ENCODE results near the gene CAMTA1. TPM values are rescaled to one million over a fixed set of nuclear protein-coding genes. Genes with fewer than 3 reads are reported as not detected.

Gene CAMTA1
- total RNA-seq, 1 experiment from 2014 or later = 69.5 TPM

DNA sequence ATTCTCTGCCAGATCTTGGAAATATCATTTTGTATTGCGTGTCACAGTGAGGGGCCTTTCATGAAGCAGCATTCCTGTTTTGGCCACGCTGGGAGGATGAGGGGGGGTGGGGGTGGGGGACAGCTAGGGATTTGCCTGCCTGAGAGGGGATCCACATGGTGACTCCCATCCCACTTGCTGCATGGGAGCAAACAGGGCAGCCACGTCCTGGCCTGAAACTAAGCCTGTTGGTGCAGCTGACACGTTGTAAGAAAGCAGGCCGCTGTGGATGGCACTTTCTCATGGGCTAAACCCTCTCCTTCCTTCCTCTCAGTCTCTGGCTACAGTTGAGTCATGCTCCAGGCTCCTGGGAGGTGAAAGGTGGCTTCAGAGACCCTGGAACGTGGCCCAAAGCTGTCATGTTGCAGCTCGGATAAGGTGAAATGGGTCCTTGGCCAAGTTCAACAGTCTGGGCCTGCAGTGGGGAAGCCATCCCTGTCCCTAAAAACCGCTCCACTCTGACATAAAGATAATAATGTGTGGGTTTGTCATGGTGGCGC, 639.2 kb downstream of the CAMTA1 start:
- H3K36me3 ChIP-seq (ENCODE audit: control insufficient read depth in 1 of 2, insufficient read depth in 2 of 2, low read length in 2 of 2) = no peaks in the 10 kb centered on the region
- no peaks in the 10 kb centered on the region for H3K27me3 ChIP-seq (ENCODE audit: insufficient read depth, low read length)
- H3K4me1 ChIP-seq (ENCODE audit: control insufficient read depth in 1 of 2, insufficient read depth in 2 of 2, low read length in 2 of 2) = no peaks in the 10 kb centered on the region
- no peak overlapping the region for H3K9ac ChIP-seq (ENCODE audit: low read length)
- CTCF ChIA-PET = no interaction called here
- POLR2A ChIA-PET = no interaction called here
- H4K20me1 ChIP-seq (ENCODE audit: insufficient read depth) = no peaks in the 10 kb centered on the region
- no peak overlapping the region for H3K4me2 ChIP-seq (ENCODE audit: low read length)
- TF ChIP-seq EGR1 (IDR thresholded peaks at IDR 0.05; ENCODE audit: low read depth) (no peak), POLR2AphosphoS5 (IDR thresholded peaks at IDR 0.05; ENCODE audit: low read depth, low read length) (no peak), ZFX (IDR thresholded peaks at IDR 0.05) (no peak), SRF (IDR thresholded peaks at IDR 0.05; ENCODE audit: low read depth) (no peak), CEBPB (IDR thresholded peaks at IDR 0.05; ENCODE audit: low read depth) (no peak), FOSL1 (IDR thresholded peaks at IDR 0.05; ENCODE audit: low read depth) (no peak), JUND (IDR thresholded peaks at IDR 0.05) (no peak), SP1 (IDR thresholded peaks at IDR 0.05; ENCODE audit: low read depth) (no peak)
- TF ChIP-seq, protein P1, sequence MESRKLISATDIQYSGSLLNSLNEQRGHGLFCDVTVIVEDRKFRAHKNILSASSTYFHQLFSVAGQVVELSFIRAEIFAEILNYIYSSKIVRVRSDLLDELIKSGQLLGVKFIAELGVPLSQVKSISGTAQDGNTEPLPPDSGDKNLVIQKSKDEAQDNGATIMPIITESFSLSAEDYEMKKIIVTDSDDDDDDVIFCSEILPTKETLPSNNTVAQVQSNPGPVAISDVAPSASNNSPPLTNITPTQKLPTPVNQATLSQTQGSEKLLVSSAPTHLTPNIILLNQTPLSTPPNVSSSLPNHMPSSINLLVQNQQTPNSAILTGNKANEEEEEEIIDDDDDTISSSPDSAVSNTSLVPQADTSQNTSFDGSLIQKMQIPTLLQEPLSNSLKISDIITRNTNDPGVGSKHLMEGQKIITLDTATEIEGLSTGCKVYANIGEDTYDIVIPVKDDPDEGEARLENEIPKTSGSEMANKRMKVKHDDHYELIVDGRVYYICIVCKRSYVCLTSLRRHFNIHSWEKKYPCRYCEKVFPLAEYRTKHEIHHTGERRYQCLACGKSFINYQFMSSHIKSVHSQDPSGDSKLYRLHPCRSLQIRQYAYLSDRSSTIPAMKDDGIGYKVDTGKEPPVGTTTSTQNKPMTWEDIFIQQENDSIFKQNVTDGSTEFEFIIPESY (IDR thresholded peaks at IDR 0.05; ENCODE audit: extremely low read depth, insufficient replicate concordance, low read length) = no peak
- intact Hi-C loops (cut with micrococcal nuclease) = no loop called here
- no peaks in the 10 kb centered on the region for H3K9me2 ChIP-seq (ENCODE audit: insufficient read depth)
- H3K79me2 ChIP-seq (ENCODE audit: insufficient read depth, low read length) = no peaks in the 10 kb centered on the region
- BruUV-seq (replicated peaks) = no TSS peak
- no peaks in the 10 kb centered on the region for H3K9me3 ChIP-seq (ENCODE audit: control insufficient read depth in 1 of 2, insufficient read depth in 1 of 2, low read depth in 1 of 2, low read length in 2 of 2)
- RAD21 ChIA-PET (ENCODE audit: low non-redundant PET in 1 of 2, low total read pairs in 2 of 2, uncharacterized antibody in 2 of 2, unreplicated experiment in 2 of 2) = no interaction called here
- no peak overlapping the region for H3K4me3 ChIP-seq (replicated peaks in 1 of 2; ENCODE audit: low read depth in 1 of 2, low read length in 2 of 2)
- ATAC-seq = no peak
- no peak overlapping the region for H2AFZ ChIP-seq (ENCODE audit: low read depth, low read length, poor library complexity, severe bottlenecking)
- DNase-seq (ENCODE audit: low read depth, low spot score) = no peak
- no peak overlapping the region for H3K27ac ChIP-seq (ENCODE audit: low read depth, low read length)

DNA sequence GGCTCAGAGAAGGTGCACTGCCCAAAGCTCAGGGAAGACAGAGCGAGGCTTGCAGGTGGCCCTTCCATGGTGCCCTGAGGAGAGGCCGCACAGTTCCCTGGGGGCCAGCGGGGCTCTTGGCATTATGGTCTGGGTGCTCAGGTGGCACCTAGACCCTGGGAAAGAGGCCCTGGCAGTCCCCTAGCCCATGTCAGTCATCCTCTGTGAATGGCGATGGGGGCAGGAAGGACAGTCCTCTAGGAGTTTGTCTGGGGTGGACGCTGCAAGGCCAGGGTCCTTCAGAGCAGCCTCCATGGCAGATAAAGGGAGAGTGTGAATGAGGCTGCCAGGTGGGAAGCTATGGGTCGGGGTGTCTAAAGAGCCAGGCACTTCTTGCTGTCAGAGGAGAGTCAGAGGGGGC, 640.0 kb downstream of the CAMTA1 start:
- no TSS peak for BruUV-seq (replicated peaks)
- H3K27me3 ChIP-seq (ENCODE audit: insufficient read depth, low read length) = no peaks in the 10 kb centered on the region
- ChIA-PET CTCF (no interaction called here), RAD21 (ENCODE audit: low non-redundant PET in 1 of 2, low total read pairs in 2 of 2, uncharacterized antibody in 2 of 2, unreplicated experiment in 2 of 2) (no interaction called here), POLR2A (no interaction called here)
- H3K36me3 ChIP-seq (ENCODE audit: control insufficient read depth in 1 of 2, insufficient read depth in 2 of 2, low read length in 2 of 2) = no peaks in the 10 kb centered on the region
- H3K9me3 ChIP-seq (ENCODE audit: control insufficient read depth in 1 of 2, insufficient read depth in 1 of 2, low read depth in 1 of 2, low read length in 2 of 2) = no peaks in the 10 kb centered on the region
- ATAC-seq (no peak), DNase-seq (ENCODE audit: low read depth, low spot score) (no peak)
- H3K9me2 ChIP-seq (ENCODE audit: insufficient read depth) = no peaks in the 10 kb centered on the region
- no peak overlapping the region for H3K9ac ChIP-seq (ENCODE audit: low read length)
- H4K20me1 ChIP-seq (ENCODE audit: insufficient read depth) = no peaks in the 10 kb centered on the region
- H3K4me2 ChIP-seq (ENCODE audit: low read length) = no peak overlapping the region
- TF ChIP-seq SP1 (IDR thresholded peaks at IDR 0.05; ENCODE audit: low read depth) (no peak), POLR2AphosphoS5 (IDR thresholded peaks at IDR 0.05; ENCODE audit: low read depth, low read length) (no peak), JUND (IDR thresholded peaks at IDR 0.05) (no peak), POLR2A (IDR thresholded peaks at IDR 0.05; ENCODE audit: borderline replicate concordance, extremely low read depth, insufficient read depth, insufficient read length) (no peak), RAD21 (IDR thresholded peaks at IDR 0.05; ENCODE audit: low read depth) (no peak), TCF7L2 (IDR thresholded peaks at IDR 0.05; ENCODE audit: borderline replicate concordance, extremely low read depth, insufficient read depth, insufficient read length) (no peak)
- H2AFZ ChIP-seq (ENCODE audit: low read depth, low read length, poor library complexity, severe bottlenecking) = no peak overlapping the region
- no peak overlapping the region for H3K27ac ChIP-seq (ENCODE audit: low read depth, low read length)
- no peaks in the 10 kb centered on the region for H3K4me1 ChIP-seq (ENCODE audit: control insufficient read depth in 1 of 2, insufficient read depth in 2 of 2, low read length in 2 of 2)
- H3K4me3 ChIP-seq (replicated peaks in 1 of 2; ENCODE audit: low read depth in 1 of 2, low read length in 2 of 2) = no peak overlapping the region
- intact Hi-C loops (cut with micrococcal nuclease) = no loop called here
- H3K79me2 ChIP-seq (ENCODE audit: insufficient read depth, low read length) = no peaks in the 10 kb centered on the region

All from HCT116 (cell line).